Measurements from ENCODE around the gene ARL3.
A peak's percentile ranks its signal among the peaks of the same experiment; 100 is the strongest.

ARL3 gene

GRCh38 chr10:102646610-102647442, 67.4 kb downstream of the ARL3 start:
- ATAC-seq: peak; percentile 50
- no peak for TF ChIP-seq ZNF8 (CRISPR knock-in tag; IDR thresholded peaks at IDR 0.05)
- no peak for TF ChIP-seq ZFP30 (CRISPR knock-in tag; IDR thresholded peaks at IDR 0.05)
- TF ChIP-seq ESRRG (CRISPR knock-in tag; IDR thresholded peaks at IDR 0.05): no peak
- no peak for TF ChIP-seq ISL1 (CRISPR knock-in tag; IDR thresholded peaks at IDR 0.05)
- TF ChIP-seq SNAI2 (CRISPR knock-in tag; IDR thresholded peaks at IDR 0.05): no peak
- TF ChIP-seq ZNF70 (CRISPR knock-in tag; IDR thresholded peaks at IDR 0.05): no peak
- TF ChIP-seq GLIS3 (CRISPR knock-in tag; IDR thresholded peaks at IDR 0.05): no peak
- no peak for TF ChIP-seq PPARA (CRISPR knock-in tag; IDR thresholded peaks at IDR 0.05; ENCODE audit: borderline replicate concordance)
- TF ChIP-seq, protein P1, sequence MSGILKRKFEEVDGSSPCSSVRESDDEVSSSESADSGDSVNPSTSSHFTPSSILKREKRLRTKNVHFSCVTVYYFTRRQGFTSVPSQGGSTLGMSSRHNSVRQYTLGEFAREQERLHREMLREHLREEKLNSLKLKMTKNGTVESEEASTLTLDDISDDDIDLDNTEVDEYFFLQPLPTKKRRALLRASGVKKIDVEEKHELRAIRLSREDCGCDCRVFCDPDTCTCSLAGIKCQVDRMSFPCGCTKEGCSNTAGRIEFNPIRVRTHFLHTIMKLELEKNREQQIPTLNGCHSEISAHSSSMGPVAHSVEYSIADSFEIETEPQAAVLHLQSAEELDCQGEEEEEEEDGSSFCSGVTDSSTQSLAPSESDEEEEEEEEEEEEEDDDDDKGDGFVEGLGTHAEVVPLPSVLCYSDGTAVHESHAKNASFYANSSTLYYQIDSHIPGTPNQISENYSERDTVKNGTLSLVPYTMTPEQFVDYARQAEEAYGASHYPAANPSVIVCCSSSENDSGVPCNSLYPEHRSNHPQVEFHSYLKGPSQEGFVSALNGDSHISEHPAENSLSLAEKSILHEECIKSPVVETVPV (CRISPR knock-in tag; IDR thresholded peaks at IDR 0.05): no peak
- TF ChIP-seq, protein P2, sequence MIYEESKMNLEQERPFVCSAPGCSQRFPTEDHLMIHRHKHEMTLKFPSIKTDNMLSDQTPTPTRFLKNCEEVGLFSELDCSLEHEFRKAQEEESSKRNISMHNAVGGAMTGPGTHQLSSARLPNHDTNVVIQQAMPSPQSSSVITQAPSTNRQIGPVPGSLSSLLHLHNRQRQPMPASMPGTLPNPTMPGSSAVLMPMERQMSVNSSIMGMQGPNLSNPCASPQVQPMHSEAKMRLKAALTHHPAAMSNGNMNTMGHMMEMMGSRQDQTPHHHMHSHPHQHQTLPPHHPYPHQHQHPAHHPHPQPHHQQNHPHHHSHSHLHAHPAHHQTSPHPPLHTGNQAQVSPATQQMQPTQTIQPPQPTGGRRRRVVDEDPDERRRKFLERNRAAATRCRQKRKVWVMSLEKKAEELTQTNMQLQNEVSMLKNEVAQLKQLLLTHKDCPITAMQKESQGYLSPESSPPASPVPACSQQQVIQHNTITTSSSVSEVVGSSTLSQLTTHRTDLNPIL (CRISPR knock-in tag; IDR thresholded peaks at IDR 0.05; ENCODE audit: low read depth): no peak
- TF ChIP-seq OSR1 (CRISPR knock-in tag; IDR thresholded peaks at IDR 0.05): no peak
- no peak for TF ChIP-seq CSDC2 (CRISPR knock-in tag; IDR thresholded peaks at IDR 0.05)
- TF ChIP-seq TOX (CRISPR knock-in tag; IDR thresholded peaks at IDR 0.05; ENCODE audit: borderline replicate concordance): no peak
- TF ChIP-seq ARNTL (CRISPR knock-in tag; IDR thresholded peaks at IDR 0.05; ENCODE audit: borderline replicate concordance, low read depth): no peak
- TF ChIP-seq, protein P3, sequence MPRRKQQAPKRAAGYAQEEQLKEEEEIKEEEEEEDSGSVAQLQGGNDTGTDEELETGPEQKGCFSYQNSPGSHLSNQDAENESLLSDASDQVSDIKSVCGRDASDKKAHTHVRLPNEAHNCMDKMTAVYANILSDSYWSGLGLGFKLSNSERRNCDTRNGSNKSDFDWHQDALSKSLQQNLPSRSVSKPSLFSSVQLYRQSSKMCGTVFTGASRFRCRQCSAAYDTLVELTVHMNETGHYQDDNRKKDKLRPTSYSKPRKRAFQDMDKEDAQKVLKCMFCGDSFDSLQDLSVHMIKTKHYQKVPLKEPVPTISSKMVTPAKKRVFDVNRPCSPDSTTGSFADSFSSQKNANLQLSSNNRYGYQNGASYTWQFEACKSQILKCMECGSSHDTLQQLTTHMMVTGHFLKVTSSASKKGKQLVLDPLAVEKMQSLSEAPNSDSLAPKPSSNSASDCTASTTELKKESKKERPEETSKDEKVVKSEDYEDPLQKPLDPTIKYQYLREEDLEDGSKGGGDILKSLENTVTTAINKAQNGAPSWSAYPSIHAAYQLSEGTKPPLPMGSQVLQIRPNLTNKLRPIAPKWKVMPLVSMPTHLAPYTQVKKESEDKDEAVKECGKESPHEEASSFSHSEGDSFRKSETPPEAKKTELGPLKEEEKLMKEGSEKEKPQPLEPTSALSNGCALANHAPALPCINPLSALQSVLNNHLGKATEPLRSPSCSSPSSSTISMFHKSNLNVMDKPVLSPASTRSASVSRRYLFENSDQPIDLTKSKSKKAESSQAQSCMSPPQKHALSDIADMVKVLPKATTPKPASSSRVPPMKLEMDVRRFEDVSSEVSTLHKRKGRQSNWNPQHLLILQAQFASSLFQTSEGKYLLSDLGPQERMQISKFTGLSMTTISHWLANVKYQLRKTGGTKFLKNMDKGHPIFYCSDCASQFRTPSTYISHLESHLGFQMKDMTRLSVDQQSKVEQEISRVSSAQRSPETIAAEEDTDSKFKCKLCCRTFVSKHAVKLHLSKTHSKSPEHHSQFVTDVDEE (CRISPR knock-in tag; IDR thresholded peaks at IDR 0.05): no peak

- ATAC-seq: peak; percentile 41
- no peak for TF ChIP-seq ZNF565 (CRISPR knock-in tag; conservative IDR thresholded peaks at IDR 0.05; ENCODE audit: low read depth)
- peak; percentile 90; the same call in 1 of the 2 replicates for TF ChIP-seq PATZ1 (CRISPR knock-in tag; IDR thresholded peaks at IDR 0.05; ENCODE audit: borderline replicate concordance)
- no peak for TF ChIP-seq ISL1 (CRISPR knock-in tag; IDR thresholded peaks at IDR 0.05)
- TF ChIP-seq GLIS3 (CRISPR knock-in tag; IDR thresholded peaks at IDR 0.05): no peak
Measured at GRCh38 chr10:102645741-102646609, 68.2 kb downstream of the ARL3 start.

GRCh38 chr10:102645388-102645740, 68.8 kb downstream of the ARL3 start:
- peak; percentile 3 for ATAC-seq
- no peak for TF ChIP-seq ZNF70 (CRISPR knock-in tag; IDR thresholded peaks at IDR 0.05)

- no peak for TF ChIP-seq TOX (CRISPR knock-in tag; IDR thresholded peaks at IDR 0.05; ENCODE audit: borderline replicate concordance)
- TF ChIP-seq POU6F1 (CRISPR knock-in tag; IDR thresholded peaks at IDR 0.05; ENCODE audit: borderline replicate concordance, low read depth): no peak
- TF ChIP-seq ZFP3 (CRISPR knock-in tag; IDR thresholded peaks at IDR 0.05): peak; percentile 51; the same call in 1 of the 2 replicates
- peak; percentile 80; the same call in 1 of the 2 replicates for TF ChIP-seq SNAI2 (CRISPR knock-in tag; IDR thresholded peaks at IDR 0.05)
- TF ChIP-seq, protein P3 (CRISPR knock-in tag; IDR thresholded peaks at IDR 0.05): no peak
- TF ChIP-seq ZC3H10 (CRISPR knock-in tag; IDR thresholded peaks at IDR 0.05): no peak
- TF ChIP-seq RARB (CRISPR knock-in tag; IDR thresholded peaks at IDR 0.05): no peak
- TF ChIP-seq ARNTL (CRISPR knock-in tag; IDR thresholded peaks at IDR 0.05; ENCODE audit: borderline replicate concordance, low read depth): peak; percentile 90; the same call in 1 of the 2 replicates
Measured at GRCh38 chr10:102644646-102645387, 69.4 kb downstream of the ARL3 start.

More at GRCh38 chr10:102644646-102645387, 69.4 kb downstream of the ARL3 start:
- ATAC-seq: peak; percentile 38

Data from SK-N-SH treated with all-trans-retinoic acid at 6 μM for 48 hours (cell line).